Transverse colon (tissue), 4 donors: Measurements from ENCODE around the gene KCNK17.

ENCODE experiments used
- CTCF ChIP-seq, 5 experiments: fragments of 200-600 bp in 3 of 5; fragments of 450-650 bp in 2 of 5; sonication (generic) in 3 of 5; IDR thresholded peaks; 1 replicate in 2 of 5; 2 replicates in 3 of 5; pipeline ENCODE4 v1.5.1; 2016 to 2017; ENCODE audit warnings: antibody characterized with exemption in 5 of 5, inconsistent platforms in 3 of 5, mild to moderate bottlenecking in 2 of 5, moderate library complexity in 1 of 5
- EP300 ChIP-seq: sonication (generic); formaldehyde crosslinking; IDR thresholded peaks from one replicate; pipeline ENCODE4 v1.6.1; 2017; ENCODE audit warnings: antibody characterized with exemption, low read depth
- POLR2A ChIP-seq: fragments of 450-650 bp; IDR thresholded peaks from one replicate; pipeline ENCODE4 v1.6.1; 2016; ENCODE audit warnings: antibody characterized with exemption, mild to moderate bottlenecking, moderate library complexity
- POLR2AphosphoS5 ChIP-seq, 3 donors: sonication (generic); formaldehyde crosslinking; IDR thresholded peaks; one replicate each; pipeline ENCODE4 v1.6.1; 2016; ENCODE audit warnings: antibody characterized with exemption in 3 of 3

GRCh38 chr6:39335780-39336545 lies 21.7 kb upstream of the KCNK17 start:
- TF ChIP-seq POLR2A (no peak), CTCF (IDR thresholded peaks at IDR 0.05) (no peak), POLR2AphosphoS5 (IDR thresholded peaks at IDR 0.05) (no peak), EP300 (no peak)
